ENCODE data around the gene KDM4C.

GRCh38 chr9:6907772-6908381, 150.1 kb downstream of the KDM4C start:
- TF ChIP-seq POLR2AphosphoS5 (IDR thresholded peaks at IDR 0.05; ENCODE audit: low read depth, low read length) = no peak
- TF ChIP-seq CTCF (IDR thresholded peaks at IDR 0.05) = peak; percentile 41; the same call in 1 of the 2 replicates
- TF ChIP-seq REST (IDR thresholded peaks at IDR 0.05; ENCODE audit: insufficient read depth in 1 of 2, low read depth in 2 of 2, low read length in 1 of 2) = no peak
